HEK293T (cell line): ENCODE measurements around the gene SLC31A1.

ENCODE experiments used
- ELF4 ChIP-seq: fragments of 450-650 bp; IDR thresholded peaks from 2 replicates; pipeline ENCODE4 v1.6.1; 2017; ENCODE audit warnings: antibody characterized with exemption
- FOXM1 ChIP-seq: fragments of 450-650 bp; IDR thresholded peaks from 2 replicates; pipeline ENCODE4 v1.6.1; 2017; ENCODE audit warnings: mild to moderate bottlenecking, borderline replicate concordance
- NFRKB ChIP-seq: fragments of 450-650 bp; IDR thresholded peaks from 2 replicates; pipeline ENCODE4 v1.6.1; 2016; ENCODE audit warnings: mild to moderate bottlenecking, moderate library complexity
- PKNOX1 ChIP-seq: fragments of 450-650 bp; IDR thresholded peaks from 2 replicates; pipeline ENCODE4 v1.6.1; 2016
- SP1 ChIP-seq: fragments of 450-650 bp; IDR thresholded peaks from 2 replicates; pipeline ENCODE4 v1.6.1; 2017
- SUZ12 ChIP-seq: fragments of 450-650 bp; IDR thresholded peaks from 2 replicates; pipeline ENCODE4 v1.6.1; 2016; ENCODE audit warnings: mild to moderate bottlenecking
- TARDBP ChIP-seq: fragments of 450-650 bp; IDR thresholded peaks from 2 replicates; pipeline ENCODE4 v1.6.1; 2016

GRCh38 chr9:113244556-113244955, 23.2 kb downstream of the SLC31A1 start:
- no peak for TF ChIP-seq NFRKB
- no peak for TF ChIP-seq PKNOX1
- TF ChIP-seq TARDBP: no peak
- no peak for TF ChIP-seq SP1
- no peak for TF ChIP-seq ELF4
- TF ChIP-seq SUZ12: no peak
- TF ChIP-seq FOXM1: no peak
